ENCODE results near the gene ACY1.

The ACY1 gene

DNA sequence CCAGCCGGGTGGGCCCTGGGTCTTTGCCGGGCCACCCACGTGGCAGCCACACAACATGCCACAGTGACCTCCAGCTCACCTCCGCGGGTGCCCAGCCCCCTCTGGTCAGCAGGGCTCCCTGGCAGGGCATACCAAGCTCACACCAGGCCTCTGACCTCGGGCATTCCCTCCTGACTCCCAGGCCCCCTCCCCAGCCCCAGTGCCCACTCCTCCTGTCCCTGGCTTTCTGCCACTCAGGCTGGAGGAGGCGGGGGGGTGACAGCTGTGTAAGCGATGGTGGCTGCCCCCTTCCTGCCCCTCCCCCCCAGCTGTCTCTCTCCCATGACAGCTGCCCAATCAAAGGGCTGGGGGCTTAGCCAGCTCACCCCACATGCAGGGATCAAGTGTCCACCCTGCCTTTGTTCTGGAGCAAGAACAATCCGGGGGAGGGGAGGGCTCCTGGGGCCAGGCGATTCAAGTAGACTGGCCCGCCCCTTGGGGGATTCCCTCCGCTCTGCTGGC lies 19.3 kb upstream of the ACY1 start:
- DNase-seq (ENCODE audit: low read depth): no peak

DNA sequence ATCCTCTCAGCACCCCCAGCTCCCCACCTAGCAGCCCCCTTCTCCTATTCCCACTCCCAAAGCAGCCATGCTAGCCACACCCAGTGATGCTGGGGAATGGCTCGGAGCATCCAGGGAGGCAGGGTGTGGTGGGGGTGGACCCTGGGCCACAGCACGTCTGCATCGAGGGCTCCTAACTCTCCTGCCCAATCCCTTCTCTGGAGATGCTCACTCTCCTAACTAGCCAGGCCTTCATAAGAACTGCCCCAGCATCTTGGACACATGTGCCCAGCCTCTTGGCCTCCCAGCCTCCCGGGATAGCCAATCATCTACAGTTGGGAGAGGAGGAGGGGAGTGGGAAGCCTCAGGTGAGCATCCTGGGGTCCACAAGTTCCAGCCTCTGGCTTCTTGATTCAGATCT lies 18.8 kb upstream of the ACY1 start:
- DNase-seq (ENCODE audit: low read depth): no peak

DNA sequence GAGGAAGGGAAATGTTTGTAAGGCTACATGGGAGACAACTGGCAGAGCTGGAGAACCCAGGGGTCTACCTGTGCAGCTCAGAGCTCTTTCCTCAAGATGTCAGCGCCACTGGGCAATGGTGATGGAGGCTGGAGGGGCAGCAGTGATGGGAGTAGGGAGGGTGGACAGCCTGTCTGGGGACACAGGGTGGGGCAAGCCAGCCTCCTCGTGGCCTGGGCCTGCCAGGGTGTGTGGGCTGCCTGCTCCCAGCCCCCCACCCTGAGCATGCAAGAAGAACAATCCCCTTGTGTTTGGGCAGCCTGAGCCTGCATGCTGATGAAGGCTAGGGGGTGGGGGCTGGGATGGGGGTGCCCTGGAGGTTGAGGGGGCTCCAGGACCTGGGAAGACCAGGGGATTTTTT lies 17.3 kb upstream of the ACY1 start:
- DNase-seq (ENCODE audit: low read depth): no peak

DNA sequence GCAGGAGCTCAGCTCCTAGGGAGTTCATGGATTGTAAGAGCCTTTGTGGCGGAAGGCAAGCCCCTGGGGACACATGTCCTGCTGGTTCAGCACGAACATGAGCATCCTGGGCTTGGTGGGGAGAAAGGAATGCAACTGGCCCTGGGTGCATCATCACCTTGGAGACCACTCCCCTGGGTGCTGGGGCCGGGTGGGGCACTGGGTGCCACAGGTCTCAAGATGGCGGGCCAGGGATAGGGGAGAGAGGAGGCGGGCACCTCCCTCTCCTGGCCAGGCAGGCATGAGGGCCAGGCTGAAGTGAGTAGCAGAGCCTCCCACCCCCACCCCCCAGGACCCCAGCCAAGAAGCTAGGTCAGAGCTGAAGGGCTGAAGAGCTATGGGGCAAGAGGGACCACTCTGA lies 16.8 kb upstream of the ACY1 start:
- no peak for DNase-seq (ENCODE audit: low read depth)

DNA sequence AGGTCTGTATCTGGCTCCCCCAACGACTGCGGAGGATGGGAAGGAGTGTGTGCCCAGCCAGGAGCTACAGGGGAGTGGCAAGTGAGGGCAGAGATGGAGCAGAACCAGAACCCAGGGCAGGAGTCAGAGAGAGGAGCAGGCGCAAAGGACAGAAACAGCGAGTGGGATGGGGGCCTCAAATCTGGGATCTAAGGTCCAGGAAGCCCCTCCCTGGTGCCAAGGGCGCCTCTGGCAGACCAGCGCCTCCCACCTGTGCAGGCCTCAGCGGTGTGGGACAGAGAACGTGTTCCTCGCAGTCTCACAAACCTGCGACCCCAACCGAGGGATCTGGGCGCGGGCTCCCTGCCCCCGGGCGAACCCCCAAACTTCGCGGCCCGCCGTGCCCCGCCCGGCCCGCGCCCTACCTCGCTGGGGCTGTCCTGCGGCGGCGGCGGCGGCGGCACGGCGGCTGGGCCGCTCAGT lies 16.4 kb upstream of the ACY1 start:
- DNase-seq (ENCODE audit: low read depth): no peak

DNA sequence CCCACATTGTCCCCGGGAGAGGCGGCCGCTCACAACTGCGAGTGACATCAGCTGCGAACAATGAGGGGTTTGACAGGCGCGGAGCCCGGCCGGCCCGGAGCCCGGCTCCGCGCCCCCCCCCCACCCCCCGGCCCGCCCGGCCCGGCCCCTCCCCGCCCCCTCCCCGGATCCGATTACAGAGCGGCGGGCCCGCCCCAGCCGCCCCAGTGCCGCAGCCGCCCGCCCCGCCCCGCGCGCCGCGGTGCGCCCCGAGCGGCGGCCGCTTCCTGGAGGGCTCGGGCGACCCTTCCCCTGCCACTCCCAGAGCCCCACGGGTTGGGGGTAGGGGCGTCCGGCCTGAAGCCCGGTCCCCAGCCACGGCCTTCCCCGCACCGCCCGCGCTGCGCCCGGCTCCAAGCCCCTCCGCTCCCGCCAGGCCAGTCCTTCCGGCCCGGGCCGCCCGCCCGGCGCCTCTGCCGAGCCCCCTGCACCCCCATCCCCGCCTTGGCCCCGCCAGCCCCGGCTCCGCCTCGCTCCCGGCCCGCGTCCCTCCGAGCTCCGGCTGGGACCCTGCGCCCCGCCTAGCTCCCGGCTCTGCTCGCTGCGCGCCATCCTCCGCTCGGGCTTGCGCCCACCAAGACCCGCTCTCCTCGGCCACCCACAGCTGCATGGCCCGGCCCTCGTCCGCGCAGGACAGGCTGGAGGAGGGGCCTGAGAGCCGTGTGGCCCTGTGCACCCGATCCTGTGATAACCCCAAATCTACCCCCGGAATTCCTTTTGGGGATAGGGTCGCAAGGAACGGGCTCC lies 15.8 kb upstream of the ACY1 start, which contains the start of gene PCBP4:
PCBP4 (minus strand) TSS at position 71 of the 786 bp plus-strand sequence. CDS start 6,214 bp downstream, outside the sequence.
- DNase-seq (ENCODE audit: low read depth): no peak

DNA sequence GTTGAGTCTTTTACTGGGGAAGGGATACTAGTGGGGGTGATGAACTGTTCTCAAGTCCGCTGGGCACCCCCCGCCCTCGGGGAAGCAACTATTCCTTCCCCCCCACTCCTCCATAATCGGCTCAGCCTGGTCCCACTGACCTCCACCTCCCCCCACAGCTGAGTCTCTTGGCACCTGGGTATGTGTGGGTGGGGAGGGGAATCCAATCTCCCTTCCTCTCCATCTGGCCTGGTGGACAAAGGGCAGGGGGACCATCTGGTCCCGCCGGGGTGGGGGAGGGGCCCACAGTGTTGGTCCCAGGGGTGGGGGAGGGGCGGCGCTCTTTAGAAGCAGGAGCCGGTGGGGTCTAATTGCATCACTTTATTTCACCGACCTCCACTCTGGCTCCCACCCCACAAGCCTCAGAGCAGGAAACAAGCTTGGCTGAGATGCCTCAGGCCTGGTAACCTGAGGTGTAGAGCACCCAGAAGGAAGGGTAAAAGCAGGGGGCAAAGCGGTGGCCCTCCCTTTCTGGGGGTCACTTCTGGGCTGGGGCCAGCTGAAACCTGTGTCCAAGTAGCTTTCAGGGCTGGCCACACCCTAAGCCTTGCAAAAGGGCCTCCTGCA lies 15.1 kb upstream of the ACY1 start:
- DNase-seq (ENCODE audit: low read depth): no peak

DNA sequence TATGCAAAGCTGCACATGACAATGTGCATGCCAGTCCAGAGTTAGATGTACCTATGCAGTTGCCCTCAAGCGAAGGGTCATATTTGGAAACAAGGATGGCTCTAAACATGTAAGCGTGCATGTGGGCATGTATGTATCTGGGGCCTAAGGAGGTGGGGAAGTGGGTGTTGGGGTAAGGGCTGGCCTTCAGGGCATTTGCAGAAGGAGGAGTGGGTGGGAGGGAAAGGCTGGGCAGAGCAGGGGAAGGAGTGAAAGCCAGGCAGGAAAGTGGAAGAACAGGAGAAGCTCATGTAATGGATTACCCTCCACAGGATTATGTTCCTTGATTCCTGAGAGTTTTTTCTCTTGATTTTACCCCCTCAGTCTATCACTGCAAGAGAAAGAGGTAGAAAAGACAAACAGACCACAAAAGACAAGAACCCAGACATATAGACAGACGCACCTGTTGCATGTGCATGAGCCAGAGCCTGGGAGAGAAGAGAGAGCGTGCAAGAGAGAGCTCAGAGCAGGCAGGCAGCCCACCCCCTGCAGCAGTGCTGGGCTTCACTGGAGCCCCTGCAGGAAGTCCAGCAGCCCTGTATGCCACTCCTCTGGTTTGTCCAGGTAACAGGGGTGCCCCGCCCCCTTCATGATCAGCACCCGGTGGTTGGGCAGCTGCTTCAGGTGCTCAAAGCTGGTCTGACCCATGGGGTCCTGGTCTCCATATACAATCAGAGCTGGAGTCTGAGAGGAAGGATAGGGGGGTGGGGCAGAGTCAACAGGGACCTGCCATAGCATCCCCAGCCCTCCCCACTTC lies 14.3 kb upstream of the ACY1 start:
- no peak for DNase-seq (ENCODE audit: low read depth)

DNA sequence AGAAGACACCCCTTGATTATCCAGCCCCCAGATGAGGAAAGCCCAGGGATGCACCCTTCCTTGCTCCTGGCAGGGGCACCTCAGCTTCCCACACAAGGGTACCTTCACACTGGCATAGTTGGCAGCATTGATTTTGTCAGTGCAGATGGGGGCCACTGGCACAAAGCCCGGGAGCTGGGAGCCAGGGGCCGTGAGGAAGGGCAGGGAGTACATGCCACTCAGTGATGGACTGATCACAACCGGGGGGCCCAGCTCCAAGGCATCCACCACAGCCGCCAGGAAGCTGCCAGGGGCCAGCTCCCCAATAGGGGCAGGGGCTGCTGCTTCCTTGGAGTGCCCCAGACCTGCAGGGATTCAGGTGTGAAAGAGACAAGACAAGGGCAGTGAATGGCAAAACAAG lies 13.5 kb upstream of the ACY1 start:
- no peak for DNase-seq (ENCODE audit: low read depth)

DNA sequence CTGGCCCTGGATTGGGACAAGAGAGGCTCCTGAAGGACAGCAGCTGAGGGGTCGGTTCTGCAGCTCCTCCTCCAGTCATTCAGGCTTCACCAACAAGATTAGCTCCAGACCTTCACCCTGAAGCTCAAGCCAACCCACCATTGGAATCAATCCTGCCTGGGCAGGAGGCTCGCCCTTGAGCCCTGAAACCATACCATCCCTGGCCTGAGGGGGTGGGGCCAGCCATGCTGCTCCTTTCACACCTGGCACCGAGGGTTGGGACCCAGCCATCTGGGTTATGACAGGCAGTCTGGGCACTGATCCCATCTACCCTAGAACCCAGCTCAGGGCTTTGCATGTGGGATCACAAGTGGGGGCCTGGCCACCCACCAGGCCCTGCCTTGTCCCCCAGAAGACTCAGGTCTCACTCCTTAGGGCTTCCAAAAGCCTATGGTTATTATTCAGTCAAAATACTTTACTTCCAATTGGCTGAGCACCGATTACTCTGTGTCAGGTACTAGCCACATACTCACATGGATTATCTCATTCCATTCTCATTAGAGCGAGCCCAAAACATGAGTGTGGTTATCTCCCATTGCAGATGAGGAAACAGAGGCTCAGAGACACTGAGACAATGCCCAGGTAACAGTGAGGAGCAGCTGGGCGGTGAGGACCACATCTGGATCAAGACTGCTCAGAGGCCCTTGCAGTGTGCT lies 12.6 kb upstream of the ACY1 start:
- no peak for DNase-seq (ENCODE audit: low read depth)

DNA sequence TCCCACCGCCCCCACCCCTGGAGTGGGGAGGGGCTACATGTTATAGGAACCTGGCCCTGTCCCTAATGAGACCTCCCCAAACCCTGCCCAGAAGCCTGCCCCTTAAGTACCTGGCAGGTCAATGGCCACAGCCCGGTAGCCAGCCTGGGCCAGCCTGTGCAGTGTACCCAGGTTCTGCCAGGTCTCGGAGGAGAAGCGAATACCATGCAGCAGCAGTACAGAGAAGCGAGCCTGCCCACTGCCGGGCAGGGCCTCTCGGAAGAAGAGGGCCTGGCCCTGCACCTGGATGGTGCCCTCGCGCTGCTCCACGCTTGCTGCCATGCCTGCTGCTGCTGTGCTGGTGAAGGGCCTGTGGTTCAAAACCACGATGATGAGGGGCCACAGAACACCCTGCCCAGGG lies 12.0 kb upstream of the ACY1 start:
- DNase-seq (ENCODE audit: low read depth): no peak

DNA sequence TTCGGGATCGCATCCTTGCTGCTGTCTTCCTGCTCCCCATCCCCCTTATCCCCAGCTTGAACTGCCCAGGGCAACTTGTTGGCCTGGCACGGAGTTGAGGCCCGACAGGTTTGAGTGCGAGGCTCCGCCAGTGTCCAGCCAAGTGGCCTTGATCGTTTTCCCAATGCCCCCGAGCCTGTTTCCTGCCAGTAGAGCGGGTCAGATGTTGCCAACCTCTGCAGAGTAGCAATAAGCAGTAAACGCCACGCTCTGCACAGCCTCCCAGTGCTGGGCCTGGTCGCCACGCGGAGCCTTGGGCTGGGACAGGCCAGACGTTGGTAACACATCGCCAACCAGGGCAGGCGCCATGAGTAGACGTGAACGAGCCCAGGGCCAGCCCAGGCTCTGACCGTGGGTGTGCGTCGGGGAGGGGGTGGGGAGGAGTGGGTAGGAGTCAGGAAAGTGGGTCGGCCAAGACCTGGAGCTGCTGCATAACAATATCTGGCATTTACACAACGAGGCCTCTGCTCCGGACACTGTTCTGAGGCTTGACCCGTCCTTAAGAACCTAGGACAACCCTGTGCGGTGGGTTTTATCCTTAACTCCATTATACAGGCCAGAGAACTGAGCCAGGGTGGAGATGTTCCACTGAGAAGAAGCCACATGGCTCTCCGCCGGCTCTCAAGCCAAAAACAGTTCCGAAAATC lies 8.9 kb upstream of the ACY1 start:
- DNase-seq (ENCODE audit: low read depth): no peak

DNA sequence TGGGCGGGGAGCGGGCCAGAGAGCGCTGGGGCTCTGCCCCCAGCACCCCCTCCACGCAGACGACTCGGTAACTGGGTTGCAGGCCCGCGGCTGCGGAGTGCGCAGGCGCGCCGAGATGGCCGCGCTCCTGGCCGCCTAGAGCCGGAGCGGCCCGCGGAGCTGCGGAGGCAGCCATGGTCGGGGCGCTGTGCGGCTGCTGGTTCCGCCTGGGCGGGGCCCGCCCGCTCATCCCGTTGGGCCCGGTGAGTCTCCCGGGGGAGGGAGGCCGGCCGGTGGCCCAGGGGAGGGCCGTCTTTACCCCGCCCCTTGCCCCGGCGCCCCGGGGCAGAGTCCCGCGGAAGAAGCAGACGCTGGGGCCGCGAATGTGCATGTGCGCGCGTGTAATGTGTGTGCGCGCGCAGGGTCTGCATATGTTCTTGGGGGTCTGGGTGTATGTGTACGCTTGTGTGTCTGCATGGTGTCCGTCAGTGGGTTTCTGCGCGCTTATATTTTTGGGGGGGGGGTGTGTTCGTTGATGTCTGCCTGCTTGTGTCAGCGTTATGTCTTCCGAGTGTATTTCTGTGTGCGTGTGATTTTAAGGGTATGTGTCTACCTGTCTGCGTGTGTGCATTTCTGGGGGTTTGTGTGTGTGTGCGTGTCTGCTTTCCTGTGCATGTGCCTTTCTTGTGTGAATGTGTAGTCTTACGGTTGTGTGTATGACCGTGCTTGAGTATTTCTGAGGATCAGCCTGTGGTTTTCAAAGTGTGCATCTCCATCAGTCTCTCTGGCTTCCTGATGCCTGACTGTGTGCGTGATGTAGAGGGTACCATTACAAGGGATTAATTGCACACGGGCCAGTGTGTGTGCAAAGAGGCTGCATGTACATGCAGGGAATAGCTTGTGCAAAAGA lies 8.1 kb upstream of the ACY1 start, which contains the start of gene ABHD14A:
ABHD14A (plus strand) TSS at position 102 of the 889 bp plus-strand sequence; CDS start at position 174, 72 bp downstream.
- DNase-seq (ENCODE audit: low read depth): peak; percentile 59

DNA sequence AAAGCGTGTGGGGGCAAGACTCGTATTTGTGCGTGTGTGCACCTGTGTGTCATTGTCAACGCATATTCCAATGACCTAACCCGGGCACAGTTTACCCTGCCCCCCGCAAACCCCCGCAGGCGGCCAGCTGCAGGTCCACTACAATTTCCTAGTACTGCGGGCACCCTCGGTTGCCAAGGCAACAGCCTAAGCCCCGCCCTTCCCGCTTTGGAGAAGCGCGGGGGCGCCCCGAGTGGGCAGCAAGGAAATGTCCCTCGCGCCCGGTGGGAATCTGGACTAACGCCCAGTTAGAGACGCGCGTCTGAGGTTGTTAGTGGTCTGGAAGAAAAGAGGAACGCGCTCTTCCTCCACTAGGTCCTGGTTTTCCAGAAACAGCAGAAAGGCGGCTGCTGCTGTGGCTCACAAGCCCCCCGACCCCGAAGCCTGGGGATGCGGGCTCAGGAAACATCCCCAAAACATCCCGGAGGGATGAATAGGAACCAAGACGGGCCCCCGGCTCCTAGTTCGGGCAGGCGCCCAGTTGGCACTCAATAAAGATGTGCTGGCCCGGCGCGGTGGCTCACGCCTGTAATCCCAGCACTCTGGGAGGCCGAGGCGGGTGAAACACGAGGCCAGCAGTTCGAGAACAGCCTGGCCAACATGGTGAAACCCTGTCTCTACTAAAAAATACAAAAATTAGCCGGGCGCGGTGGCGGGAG lies 7.3 kb upstream of the ACY1 start:
- no peak for DNase-seq (ENCODE audit: low read depth)

DNA sequence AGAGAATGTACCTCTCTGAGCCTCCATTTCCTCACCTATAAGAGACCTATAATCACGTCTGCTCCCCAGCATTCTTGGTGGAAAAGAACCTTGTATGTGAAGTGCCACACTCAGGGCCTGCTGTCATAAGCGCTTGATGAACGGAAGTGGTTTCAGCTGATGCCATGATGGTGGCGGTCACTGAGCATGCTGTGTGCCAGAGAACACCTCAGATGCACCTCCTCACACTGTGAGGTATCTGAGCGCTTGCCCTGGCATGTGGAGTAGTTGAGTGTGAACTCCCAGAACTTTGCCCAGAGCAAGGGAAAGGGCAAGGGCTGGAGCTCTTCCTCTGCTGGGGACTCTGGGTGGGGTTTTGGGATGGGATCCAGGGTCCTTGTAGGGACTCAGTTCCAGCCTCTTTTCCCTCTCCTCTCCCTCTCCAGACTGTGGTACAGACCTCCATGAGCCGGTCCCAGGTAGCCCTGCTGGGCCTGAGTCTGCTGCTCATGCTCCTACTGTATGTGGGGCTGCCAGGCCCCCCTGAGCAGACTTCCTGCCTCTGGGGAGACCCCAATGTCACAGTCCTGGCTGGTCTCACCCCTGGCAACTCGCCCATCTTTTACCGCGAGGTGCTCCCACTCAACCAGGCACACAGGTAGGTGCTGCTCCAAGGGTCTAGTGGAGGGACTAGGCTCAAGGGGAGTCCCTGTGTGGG lies 5.7 kb upstream of the ACY1 start:
- DNase-seq (ENCODE audit: low read depth): no peak

DNA sequence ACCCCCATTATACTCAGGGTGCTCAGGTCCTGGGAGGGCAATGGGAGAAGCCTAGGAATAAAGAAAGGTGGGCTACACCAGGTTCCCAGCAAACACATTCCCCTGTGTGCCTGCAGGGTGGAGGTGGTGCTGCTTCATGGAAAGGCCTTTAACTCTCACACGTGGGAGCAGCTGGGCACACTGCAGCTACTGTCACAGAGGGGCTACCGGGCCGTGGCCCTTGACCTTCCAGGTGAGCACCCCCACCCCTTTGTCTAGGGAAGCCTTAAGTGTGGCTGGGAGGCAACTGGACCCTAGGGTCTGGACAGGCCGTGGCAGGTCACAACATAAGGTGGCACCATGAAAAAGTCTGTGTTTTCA lies 5.2 kb upstream of the ACY1 start:
- DNase-seq (ENCODE audit: low read depth): no peak

DNA sequence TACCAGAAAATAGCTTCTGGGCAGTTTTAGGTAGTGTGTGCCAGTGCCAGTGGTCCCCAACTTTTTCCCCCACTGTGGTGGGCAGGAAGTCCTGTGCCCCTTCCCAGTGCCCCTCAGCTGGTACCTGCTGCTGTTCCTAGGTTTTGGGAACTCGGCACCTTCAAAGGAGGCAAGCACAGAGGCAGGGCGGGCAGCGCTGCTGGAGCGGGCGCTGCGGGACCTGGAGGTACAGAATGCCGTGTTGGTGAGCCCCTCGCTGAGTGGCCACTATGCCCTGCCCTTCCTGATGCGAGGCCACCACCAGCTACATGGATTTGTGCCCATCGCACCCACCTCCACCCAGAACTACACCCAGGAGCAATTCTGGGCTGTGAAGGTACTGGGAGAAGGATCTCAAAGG lies 3.1 kb upstream of the ACY1 start:
- no peak for DNase-seq (ENCODE audit: low read depth)

DNA sequence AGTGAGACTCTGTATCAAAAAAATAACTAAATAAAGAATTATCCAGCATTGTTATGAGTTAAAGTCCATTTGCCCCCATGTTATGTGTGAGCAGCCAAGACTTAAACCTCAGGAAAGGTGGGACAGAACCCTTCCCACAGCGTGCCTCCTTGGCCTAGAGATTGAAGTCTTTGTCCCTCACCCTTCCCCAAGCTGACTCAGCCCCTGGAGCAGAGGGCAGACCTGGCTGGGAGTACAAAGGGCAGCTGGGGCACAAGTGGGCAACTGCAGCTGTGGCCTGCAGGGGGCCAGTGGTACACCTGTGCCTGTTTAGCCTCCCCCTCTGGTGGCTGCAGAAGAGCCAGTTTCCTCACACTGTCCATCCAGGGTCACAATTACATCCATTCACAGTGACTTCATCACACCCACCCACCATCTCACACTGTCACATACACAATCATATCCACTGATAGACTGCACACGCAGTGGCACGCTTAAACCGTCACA lies 940 bp upstream of the ACY1 start:
- no peak for DNase-seq (ENCODE audit: low read depth)
